Brain microvascular endothelial cell (primary cell): ENCODE results near the gene ABTB1.

Source experiments
- DNase-seq: peaks from one replicate; pipeline ENCODE4 v3.0.0-alpha.2; 2020
- H3K27ac ChIP-seq: fragments of 250-450 bp; sonication (Bioruptor Pico); 2 replicates; pipeline ENCODE4 v1.5.1; 2020; ENCODE audit warnings: mild to moderate bottlenecking, moderate library complexity
- H3K27me3 ChIP-seq: fragments of 250-450 bp; sonication (Bioruptor Pico); replicated peaks from 2 replicates; pipeline ENCODE4 v1.5.1; 2020; ENCODE audit warnings: mild to moderate bottlenecking
- H3K36me3 ChIP-seq: fragments of 250-450 bp; sonication (Bioruptor Pico); replicated peaks from 2 replicates; pipeline ENCODE4 v1.5.1; 2020; ENCODE audit warnings: mild to moderate bottlenecking
- H3K4me3 ChIP-seq: 2 replicates; pipeline ENCODE4 v1.5.1; 2011; ENCODE audit warnings: low read depth, mild to moderate bottlenecking, control low read depth, low read length, moderate library complexity
- in situ Hi-C: cut with HindIII; loops from 2 replicates; pipeline ENCODE4 v1.10.0; 2017; ENCODE audit warnings: low sequenced_read_pairs, low pct_ligation_motif_present
- TF ChIP-seq, protein P1 (sequence below): IDR thresholded peaks from 2 replicates; pipeline ENCODE4 v1.5.1; 2011; ENCODE audit warnings: low read depth, mild to moderate bottlenecking, moderate library complexity, low read length, control low read depth, inconsistent platforms; ENCODE audit errors: missing control alignments

The ABTB1 gene

DNA sequence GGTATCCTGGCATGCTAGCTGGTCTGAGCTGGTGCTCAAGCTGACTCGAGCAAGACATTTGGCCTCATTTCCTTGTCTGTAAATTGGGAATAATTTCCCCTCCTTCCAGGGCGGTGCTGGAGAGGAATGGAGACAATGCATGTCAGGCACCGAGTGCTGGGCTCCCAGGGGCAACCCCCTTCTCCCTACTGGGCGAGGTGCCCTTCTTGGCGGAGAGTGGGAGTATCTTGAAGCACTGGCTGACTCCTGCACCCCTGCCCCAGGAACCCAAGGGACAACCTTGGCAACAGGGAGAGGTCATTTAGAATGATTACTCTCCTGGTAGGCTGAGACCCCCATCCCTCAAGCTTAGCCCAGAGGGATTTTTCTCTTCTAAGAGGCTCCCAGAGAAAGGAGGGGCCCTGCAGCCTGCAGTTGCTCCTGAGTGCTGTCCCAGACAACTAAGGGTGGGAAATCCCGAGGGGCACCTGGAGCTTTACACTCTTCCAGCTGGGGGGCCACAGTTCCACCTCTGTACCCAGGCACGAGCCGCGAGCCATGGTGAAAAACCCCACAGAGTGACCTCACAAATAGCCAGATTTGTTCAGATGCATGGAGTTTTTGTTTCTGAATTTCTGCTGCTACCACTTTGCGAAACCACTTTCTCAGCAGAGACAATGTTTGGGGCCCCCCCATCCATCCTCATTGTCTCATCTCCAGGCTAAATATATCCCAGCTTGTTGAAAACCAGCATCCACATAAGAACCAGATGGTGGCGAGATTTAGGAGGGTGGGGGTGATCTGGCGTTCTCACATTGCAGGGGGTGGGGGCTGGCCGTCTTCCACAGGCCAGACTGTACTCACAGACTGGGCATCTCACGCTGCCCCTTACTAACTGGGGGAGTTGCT is 44.8 kb downstream of the ABTB1 start:
- H3K27ac ChIP-seq = no peak overlapping the region
- H3K4me3 ChIP-seq = no peak overlapping the region
- no peaks in the 10 kb centered on the region for H3K27me3 ChIP-seq
- in situ Hi-C loops = no loop called here
- H3K36me3 ChIP-seq = no peaks in the 10 kb centered on the region
- TF ChIP-seq, protein P1, sequence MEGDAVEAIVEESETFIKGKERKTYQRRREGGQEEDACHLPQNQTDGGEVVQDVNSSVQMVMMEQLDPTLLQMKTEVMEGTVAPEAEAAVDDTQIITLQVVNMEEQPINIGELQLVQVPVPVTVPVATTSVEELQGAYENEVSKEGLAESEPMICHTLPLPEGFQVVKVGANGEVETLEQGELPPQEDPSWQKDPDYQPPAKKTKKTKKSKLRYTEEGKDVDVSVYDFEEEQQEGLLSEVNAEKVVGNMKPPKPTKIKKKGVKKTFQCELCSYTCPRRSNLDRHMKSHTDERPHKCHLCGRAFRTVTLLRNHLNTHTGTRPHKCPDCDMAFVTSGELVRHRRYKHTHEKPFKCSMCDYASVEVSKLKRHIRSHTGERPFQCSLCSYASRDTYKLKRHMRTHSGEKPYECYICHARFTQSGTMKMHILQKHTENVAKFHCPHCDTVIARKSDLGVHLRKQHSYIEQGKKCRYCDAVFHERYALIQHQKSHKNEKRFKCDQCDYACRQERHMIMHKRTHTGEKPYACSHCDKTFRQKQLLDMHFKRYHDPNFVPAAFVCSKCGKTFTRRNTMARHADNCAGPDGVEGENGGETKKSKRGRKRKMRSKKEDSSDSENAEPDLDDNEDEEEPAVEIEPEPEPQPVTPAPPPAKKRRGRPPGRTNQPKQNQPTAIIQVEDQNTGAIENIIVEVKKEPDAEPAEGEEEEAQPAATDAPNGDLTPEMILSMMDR = no peak
- DNase-seq = no peak

DNA sequence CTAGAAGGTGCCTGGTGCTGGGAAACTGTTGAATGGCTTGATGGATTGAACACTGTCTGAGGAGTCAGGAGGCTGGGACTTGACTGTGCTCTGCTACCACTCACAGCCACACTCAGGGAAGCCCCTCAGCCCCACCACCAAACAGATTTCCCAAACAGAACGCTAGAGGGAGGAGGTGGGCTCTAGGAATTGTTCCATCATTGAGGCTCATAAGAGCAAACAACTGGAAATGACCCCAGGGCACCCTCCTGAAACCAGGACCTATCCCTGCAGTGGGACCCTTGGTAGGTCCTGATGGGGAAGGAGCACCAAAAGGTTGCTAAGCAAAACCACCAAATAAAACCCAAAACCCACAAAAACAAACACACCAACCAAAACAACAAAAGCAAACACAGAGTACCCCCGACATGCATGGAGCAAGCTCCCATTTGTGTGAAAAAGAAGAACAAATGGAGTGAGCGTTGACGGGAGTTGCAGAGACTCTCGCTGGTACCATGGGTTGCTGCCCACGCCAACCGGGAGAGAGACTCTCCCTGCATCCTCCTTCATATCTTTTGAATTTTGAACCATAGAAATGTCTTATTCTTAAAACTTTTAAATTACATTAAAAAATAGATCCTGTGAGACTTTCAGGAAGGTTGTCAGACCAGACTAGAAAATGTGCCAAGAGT is 45.6 kb downstream of the ABTB1 start:
- in situ Hi-C loops = no loop called here
- Histone ChIP-seq H3K27ac (no peak overlapping the region), H3K27me3 (no peaks in the 10 kb centered on the region), H3K36me3 (no peaks in the 10 kb centered on the region), H3K4me3 (no peak overlapping the region)
- DNase-seq = no peak
- TF ChIP-seq, protein P1 = peak; percentile 40

DNA sequence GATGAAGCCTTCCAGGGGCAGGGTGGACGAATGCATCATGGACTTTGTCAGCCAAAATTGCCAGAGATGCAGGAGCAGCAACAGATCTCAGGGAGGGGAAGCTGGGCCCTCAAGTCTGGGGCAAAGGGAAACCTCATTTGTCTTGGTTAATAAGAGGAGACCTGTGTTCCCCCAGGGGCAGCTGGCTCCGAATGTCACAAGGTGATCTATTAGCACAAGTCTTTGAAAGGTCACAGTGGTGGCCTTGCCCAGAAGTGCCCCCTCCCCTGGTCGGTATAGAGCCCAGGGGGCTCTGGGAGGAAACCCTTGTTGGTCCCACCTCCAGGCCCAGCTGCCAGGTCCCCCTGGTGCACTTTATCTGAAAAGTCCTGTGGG is 46.2 kb downstream of the ABTB1 start:
- H3K27me3 ChIP-seq = no peaks in the 10 kb centered on the region
- in situ Hi-C loops = no loop called here
- H3K4me3 ChIP-seq = no peak overlapping the region
- DNase-seq = no peak
- TF ChIP-seq, protein P1 = no peak
- no peak overlapping the region for H3K27ac ChIP-seq
- H3K36me3 ChIP-seq = no peaks in the 10 kb centered on the region

DNA sequence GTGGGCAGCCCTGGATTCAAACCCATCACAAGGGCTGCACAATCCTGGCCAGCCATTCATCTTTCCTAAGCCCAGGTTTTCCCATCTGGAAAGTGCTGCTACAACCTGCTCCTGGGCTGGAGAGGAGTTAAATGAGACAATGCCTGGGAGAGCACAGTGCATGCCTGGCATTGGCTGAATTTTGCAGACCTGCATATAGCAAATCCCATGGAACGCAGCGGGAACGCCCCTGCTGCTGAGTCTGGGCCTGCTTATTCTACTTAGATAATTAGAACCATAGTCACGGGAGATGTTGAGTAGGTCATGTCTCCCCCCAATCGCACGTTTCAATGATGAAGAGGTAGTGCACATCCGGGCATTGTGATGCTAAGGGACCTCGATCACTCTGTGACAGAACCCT is 46.6 kb downstream of the ABTB1 start:
- no peak for DNase-seq
- H3K4me3 ChIP-seq = no peak overlapping the region
- H3K27me3 ChIP-seq = no peaks in the 10 kb centered on the region
- TF ChIP-seq, protein P1 = no peak
- in situ Hi-C loops = no loop called here
- H3K27ac ChIP-seq = no peak overlapping the region
- H3K36me3 ChIP-seq = no peaks in the 10 kb centered on the region

DNA sequence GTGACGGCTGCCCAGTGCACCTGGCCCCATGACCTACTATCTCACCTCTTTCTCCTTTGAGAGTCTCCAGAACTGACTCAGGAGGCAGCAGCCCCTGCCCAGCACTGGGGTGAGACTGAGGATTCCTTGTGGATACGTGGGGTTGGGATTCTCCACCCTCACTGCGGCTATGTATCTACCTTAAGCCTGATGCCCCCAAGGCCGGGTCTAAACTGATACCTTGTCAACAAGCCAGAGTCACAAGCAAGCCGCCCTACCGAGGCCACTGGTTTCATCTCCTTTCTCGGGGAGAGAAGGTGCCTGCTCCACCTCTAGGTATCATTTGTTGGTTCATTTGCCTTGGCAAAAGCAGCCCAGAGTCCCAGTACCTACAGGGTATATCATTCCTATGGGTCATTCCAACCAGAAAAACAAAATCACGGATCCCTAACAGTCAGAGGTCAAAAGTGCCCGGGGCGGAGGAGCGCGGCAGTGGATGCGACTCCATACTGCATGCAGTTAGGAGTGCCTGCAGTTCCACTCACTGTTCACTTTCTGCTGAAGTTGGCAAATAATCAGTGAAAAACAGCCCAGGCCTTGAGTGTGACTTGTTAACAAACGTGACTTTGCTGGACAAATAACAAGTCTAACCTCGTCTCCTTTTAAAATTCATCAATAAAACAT is 47.5 kb downstream of the ABTB1 start:
- TF ChIP-seq, protein P1 = no peak
- DNase-seq = no peak
- Histone ChIP-seq H3K36me3 (no peaks in the 10 kb centered on the region), H3K27me3 (no peaks in the 10 kb centered on the region), H3K27ac (no peak overlapping the region), H3K4me3 (no peak overlapping the region)
- in situ Hi-C loops = no loop called here
